NOMO-1 (cell line): ENCODE measurements around the gene MTHFD1L.
"Not testable (repeated sequence)": the region's sequence is repeated elsewhere in the genome, so short reads cannot be mapped to it uniquely, and the experiment has no call there.

Experiments
- DNase-seq, 2 experiments: peaks; one replicate each; lab custom pipeline; 2025; ENCODE audit not compliant: unreplicated experiment in 2 of 2; lab: John Stamatoyannopoulos, UW

The MTHFD1L gene

GRCh38 chr6:151112884-151113283 lies 247.4 kb downstream of the MTHFD1L start:
- not testable (repeated sequence) for DNase-seq

DNA sequence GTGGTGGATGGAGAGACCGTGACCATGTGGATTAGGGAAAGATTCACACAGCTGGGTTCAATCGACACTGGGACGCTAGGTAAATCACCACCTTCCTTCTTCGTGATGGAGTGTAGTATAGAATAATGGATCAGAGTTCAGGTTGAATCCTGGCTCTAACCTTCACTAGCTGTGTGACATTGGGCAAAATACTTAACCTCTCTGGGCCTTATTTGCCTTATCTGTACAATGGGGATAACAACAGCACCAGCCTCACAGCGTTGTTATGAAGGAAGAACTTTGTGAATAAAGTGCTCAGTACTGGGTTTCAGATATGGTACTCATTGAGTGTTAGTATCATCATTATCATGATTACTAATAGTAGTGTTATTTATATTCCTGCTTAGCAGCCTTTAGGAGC lies 248.1 kb downstream of the MTHFD1L start:
- DNase-seq = no peak

- DNase-seq = no peak
Observed at GRCh38 chr6:151118461-151119123, 253.1 kb downstream of the MTHFD1L start.

DNA sequence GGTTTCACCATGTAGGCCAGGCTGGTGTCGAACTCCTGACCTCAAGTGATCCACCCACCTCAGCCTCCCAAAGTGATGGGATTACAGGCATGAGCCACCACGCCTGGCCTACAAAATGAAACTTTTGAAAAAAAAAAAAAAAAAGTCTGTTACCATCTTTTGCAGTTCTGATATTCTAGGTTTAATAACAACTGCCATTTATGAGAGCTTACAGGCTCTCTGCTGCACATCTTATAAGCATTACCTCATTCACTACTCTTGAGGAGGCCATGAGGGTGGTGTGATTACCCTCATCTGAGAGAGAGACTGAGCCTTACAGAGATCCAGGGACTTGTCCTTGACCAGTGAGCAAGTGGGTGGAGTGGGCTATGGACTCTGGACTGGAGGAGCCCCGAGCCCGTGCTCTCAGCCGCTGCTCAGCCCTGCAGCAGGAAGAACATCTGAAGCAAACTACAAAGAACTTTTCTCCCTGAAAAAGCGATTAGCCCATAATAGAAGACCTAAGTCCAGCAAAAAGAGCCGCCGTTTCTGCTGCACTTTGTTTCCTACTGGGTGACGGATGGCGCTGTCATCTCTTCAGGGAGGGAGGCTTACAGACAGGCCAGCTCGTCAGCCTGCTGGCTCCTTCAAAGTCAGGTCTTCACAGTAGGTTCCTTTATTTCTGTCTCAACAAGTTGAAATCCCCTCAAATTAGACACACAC lies 254.5 kb downstream of the MTHFD1L start:
- DNase-seq = no peak

GRCh38 chr6:151121900-151122299 lies 256.4 kb downstream of the MTHFD1L start:
- DNase-seq = no peak

GRCh38 chr6:151123641-151124040 lies 258.1 kb downstream of the MTHFD1L start:
- not testable (repeated sequence) for DNase-seq

GRCh38 chr6:151125242-151125641 lies 259.7 kb downstream of the MTHFD1L start:
- DNase-seq = not testable (repeated sequence)

GRCh38 chr6:151125651-151126416 lies 260.3 kb downstream of the MTHFD1L start:
- not testable (repeated sequence) for DNase-seq

GRCh38 chr6:151126417-151126724 lies 260.9 kb downstream of the MTHFD1L start:
- not testable (repeated sequence) for DNase-seq

GRCh38 chr6:151127133-151127798 lies 261.8 kb downstream of the MTHFD1L start:
- not testable (repeated sequence) for DNase-seq

DNA sequence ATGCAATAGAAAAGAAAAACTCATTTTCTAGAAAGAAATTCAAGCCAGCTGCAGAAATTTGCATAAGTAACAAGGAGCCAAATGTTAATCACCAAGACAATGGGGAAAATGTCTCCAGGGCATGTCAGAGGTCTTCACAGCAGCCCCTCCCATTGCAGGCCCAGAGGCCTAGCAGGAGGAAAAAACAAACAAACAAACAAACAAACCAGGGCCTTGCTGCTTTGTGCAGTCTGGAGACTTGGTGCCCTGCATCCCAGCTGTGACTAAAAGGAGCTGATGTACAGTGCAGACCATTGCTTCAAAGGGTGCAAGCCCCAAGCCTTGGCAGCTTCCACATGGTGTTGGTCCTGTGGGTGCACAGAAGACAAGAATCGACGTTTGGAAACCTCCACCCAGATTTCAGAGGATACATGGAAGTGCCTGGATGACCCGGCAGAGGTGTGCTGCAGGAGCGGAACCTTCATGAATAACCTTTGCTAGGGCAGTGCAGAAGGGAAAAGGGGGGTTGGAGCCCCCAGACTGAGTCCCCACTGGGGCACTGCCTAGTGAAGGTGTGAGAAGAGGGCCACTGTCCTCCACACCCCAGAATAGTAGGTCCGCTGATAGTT lies 263.4 kb downstream of the MTHFD1L start:
- no peak for DNase-seq

GRCh38 chr6:151130329-151130728 lies 264.8 kb downstream of the MTHFD1L start:
- no peak for DNase-seq

GRCh38 chr6:151131324-151132007 lies 266.0 kb downstream of the MTHFD1L start:
- DNase-seq = no peak

- no peak for DNase-seq
Observed at GRCh38 chr6:151136141-151136755, 270.7 kb downstream of the MTHFD1L start.

GRCh38 chr6:151137542-151137941 lies 272.0 kb downstream of the MTHFD1L start:
- no peak for DNase-seq

- DNase-seq = no peak
Observed at GRCh38 chr6:151139524-151139923, 274.0 kb downstream of the MTHFD1L start.

DNA sequence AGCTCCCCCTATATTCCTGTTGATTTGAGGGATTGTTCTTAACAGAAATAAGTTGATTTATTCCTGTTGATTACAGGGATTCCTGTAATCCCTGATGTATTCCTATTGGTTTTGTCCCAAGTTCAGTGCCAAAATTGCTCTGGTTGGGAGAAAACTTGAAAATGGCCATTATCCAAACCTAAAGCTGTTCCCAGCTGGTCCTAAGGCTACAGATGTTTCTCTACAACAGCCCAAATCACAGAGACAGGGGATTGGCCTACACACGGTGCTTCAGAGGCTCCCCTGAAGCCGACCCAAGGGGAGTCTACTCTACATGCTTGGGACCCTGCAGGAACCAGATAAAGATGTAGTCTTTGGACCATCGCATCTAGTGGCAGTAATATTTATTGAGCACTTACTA lies 275.3 kb downstream of the MTHFD1L start:
- no peak for DNase-seq

GRCh38 chr6:151141685-151142084 lies 276.2 kb downstream of the MTHFD1L start:
- no peak for DNase-seq

- no peak for DNase-seq
Observed at GRCh38 chr6:151142676-151143075, 277.2 kb downstream of the MTHFD1L start.

DNA sequence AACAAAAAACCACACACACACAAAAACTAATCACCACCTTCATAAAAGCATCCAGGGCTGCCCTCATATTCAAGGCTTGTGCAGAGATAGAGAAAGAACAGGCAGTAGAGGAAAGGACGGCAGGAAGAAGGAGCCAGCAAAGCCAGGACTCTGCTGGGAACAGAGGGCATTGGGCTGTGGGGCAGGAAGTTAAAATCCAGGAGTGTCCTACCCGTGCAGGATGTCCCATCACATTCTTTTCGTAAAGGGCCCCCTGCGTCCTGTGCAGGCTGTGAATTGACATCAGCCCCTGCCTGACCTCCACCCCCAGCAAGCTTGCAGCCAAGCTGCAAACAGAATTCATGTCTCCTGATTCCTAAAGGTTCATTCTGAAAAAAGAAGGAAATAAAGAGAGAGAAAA lies 277.8 kb downstream of the MTHFD1L start:
- no peak for DNase-seq
